NCI-H1694 (cell line): ENCODE measurements around the gene CHMP5.

Experiments
- DNase-seq: peaks from one replicate; lab custom pipeline; 2025; lab: John Stamatoyannopoulos, UW

The CHMP5 gene

GRCh38 chr9:33264473-33265177 is at the start of gene CHMP5, which contains the start of gene BAG1:
CHMP5 (plus strand) TSS chr9:33265049; CDS start chr9:33265079, 30 bp downstream.
BAG1 (minus strand) TSS chr9:33264708.
- DNase-seq = peak; percentile 99

GRCh38 chr9:33220681-33221567 is 43.9 kb upstream of the CHMP5 start:
- no peak for DNase-seq

GRCh38 chr9:33221568-33221884 is 43.3 kb upstream of the CHMP5 start:
- no peak for DNase-seq

- DNase-seq = no peak
Measured at GRCh38 chr9:33222031-33222430, 42.8 kb upstream of the CHMP5 start.

GRCh38 chr9:33223696-33224095 is 41.2 kb upstream of the CHMP5 start:
- peak; percentile 38 for DNase-seq

- peak; percentile 84 for DNase-seq
Measured at GRCh38 chr9:33225319-33226147, 39.3 kb upstream of the CHMP5 start.

GRCh38 chr9:33227008-33227398 is 37.8 kb upstream of the CHMP5 start:
- no peak for DNase-seq

GRCh38 chr9:33227741-33228140 is 37.1 kb upstream of the CHMP5 start:
- DNase-seq = no peak

GRCh38 chr9:33228606-33229005 is 36.2 kb upstream of the CHMP5 start:
- DNase-seq = no peak

GRCh38 chr9:33229359-33230114 is 35.3 kb upstream of the CHMP5 start:
- no peak for DNase-seq

- DNase-seq = no peak
Measured at GRCh38 chr9:33230756-33231622, 33.9 kb upstream of the CHMP5 start.

- no peak for DNase-seq
Measured at GRCh38 chr9:33231623-33231942, 33.3 kb upstream of the CHMP5 start.

- no peak for DNase-seq
Measured at GRCh38 chr9:33232815-33233214, 32.0 kb upstream of the CHMP5 start.

- DNase-seq = no peak
Measured at GRCh38 chr9:33233626-33234342, 31.1 kb upstream of the CHMP5 start.

GRCh38 chr9:33234511-33235467 is 30.1 kb upstream of the CHMP5 start:
- no peak for DNase-seq

- no peak for DNase-seq
Measured at GRCh38 chr9:33236571-33236970, 28.3 kb upstream of the CHMP5 start.

GRCh38 chr9:33239921-33240320 is 24.9 kb upstream of the CHMP5 start, which contains the start of gene SPINK4:
SPINK4 (plus strand) TSS chr9:33240167; CDS start chr9:33240209, 42 bp downstream.
- no peak for DNase-seq

- DNase-seq = no peak
Measured at GRCh38 chr9:33241298-33241697, 23.6 kb upstream of the CHMP5 start.

- DNase-seq = no peak
Measured at GRCh38 chr9:33242609-33243134, 22.2 kb upstream of the CHMP5 start.
